Suprapubic skin (tissue), 4 donors: ENCODE data around the gene PMPCB. TPM values are rescaled to one million over a fixed set of nuclear protein-coding genes. Genes with fewer than 3 reads are reported as not detected.
A peak's percentile ranks its signal among the peaks of the same experiment; 100 is the strongest.
"Not testable (repeated sequence)": the region's sequence is repeated elsewhere in the genome, so short reads cannot be mapped to it uniquely, and the experiment has no call there.

Experiments
- DNase-seq, 2 donors: peaks; one replicate each; pipeline ENCODE4 v3.0.0-alpha.2; 2019; ENCODE audit warnings: low spot score in 2 of 2
- H3K27ac ChIP-seq: fragments of 200-600 bp; sonication (generic); one replicate; pipeline ENCODE4 v1.5.1; 2019
- H3K27me3 ChIP-seq: fragments of 200-600 bp; sonication (generic); one replicate; pipeline ENCODE4 v1.5.1; 2019
- H3K36me3 ChIP-seq: fragments of 200-600 bp; sonication (generic); one replicate; pipeline ENCODE4 v1.5.1; 2019
- H3K4me1 ChIP-seq: fragments of 200-600 bp; sonication (generic); one replicate; pipeline ENCODE4 v1.5.1; 2019
- H3K4me3 ChIP-seq: fragments of 200-600 bp; sonication (generic); one replicate; pipeline ENCODE4 v1.5.1; 2019; ENCODE audit warnings: mild to moderate bottlenecking
- H3K9me3 ChIP-seq: fragments of 200-600 bp; sonication (generic); one replicate; pipeline ENCODE4 v1.5.1; 2019
- EP300 ChIP-seq: sonication (generic); formaldehyde crosslinking; IDR thresholded peaks from one replicate; pipeline ENCODE4 v1.6.1; 2017; ENCODE audit warnings: antibody characterized with exemption
- POLR2A ChIP-seq, 2 donors: fragments of 450-650 bp; IDR thresholded peaks; one replicate each; pipeline ENCODE4 v1.6.1; 2017; ENCODE audit warnings: antibody characterized with exemption in 2 of 2, mild to moderate bottlenecking in 2 of 2, moderate library complexity in 2 of 2
- POLR2AphosphoS5 ChIP-seq, 3 donors: sonication (generic); formaldehyde crosslinking; IDR thresholded peaks; one replicate each; pipeline ENCODE4 v1.6.1; 2017; ENCODE audit warnings: antibody characterized with exemption in 3 of 3
- WGBS: methylation state at CpG from one replicate; pipeline ENCODE4 v1.1.5; 2018; 5-methylcytosine and 5-hydroxymethylcytosine counted together
- total RNA-seq, 4 donors: library from RNA; depleted of rRNA; stranded (reverse); fragments of >200 nt; gene quantifications; one replicate each; pipeline ENCODE4 v1.1.0, GENCODE V29; 2016
- TF ChIP-seq, protein P1 (sequence below), 2 donors: fragments of 200-600 bp in 1 of 2; fragments of 450-650 bp in 1 of 2; sonication (generic) in 1 of 2; IDR thresholded peaks; one replicate each; pipeline ENCODE4 v1.5.1; 2016 to 2019; ENCODE audit warnings: antibody characterized with exemption in 2 of 2, mild to moderate bottlenecking in 1 of 2, moderate library complexity in 1 of 2

The PMPCB gene, protein sequence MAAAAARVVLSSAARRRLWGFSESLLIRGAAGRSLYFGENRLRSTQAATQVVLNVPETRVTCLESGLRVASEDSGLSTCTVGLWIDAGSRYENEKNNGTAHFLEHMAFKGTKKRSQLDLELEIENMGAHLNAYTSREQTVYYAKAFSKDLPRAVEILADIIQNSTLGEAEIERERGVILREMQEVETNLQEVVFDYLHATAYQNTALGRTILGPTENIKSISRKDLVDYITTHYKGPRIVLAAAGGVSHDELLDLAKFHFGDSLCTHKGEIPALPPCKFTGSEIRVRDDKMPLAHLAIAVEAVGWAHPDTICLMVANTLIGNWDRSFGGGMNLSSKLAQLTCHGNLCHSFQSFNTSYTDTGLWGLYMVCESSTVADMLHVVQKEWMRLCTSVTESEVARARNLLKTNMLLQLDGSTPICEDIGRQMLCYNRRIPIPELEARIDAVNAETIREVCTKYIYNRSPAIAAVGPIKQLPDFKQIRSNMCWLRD
- 10 to 100 TPM; 38.9 to 61.3 (median 45.4) TPM for total RNA-seq

DNA sequence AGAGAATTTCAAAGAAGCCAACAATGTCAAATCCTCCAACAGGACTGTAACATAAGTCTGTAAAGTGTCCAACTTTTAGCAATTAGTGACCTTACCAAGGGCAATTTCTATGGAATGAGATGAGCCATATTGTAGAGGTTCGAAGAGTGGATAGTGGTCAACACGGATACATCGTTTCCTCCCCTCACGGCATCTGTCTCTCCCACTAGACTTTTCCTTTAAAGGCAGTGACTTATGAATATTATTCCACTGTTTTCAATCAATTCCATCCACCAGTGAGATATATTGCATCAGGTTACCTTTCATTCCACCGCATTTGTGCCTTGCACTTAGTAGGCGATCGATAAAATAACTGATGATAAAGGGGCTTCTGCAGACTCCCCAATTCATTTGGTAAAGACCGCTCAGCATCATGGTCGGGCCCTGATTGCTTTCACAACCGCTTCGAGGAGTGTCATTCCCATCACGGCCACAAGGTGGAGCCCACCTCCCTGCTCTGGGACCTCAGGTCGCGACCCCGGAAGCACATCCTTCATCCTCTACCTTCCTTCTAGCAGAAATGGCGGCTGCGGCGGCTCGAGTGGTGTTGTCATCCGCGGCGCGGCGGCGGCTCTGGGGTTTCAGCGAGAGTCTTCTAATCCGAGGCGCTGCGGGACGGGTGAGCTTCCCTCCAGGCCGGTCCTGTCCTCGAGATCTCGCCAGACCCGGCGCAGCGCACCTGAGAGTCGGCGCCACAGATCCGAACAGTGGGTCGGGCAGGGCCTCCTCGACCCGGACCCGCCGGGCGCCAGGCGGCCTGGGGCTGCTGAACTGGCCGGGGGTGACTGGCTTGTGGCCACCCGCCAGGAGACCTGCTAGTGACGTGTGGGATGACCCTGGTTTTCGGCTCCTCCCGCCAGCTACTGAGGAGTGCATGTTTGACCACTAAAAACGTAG, at the start of gene PMPCB:
Gene PMPCB (plus strand): TSS at position 535 of the 936 bp plus-strand sequence. CDS start 25 bp downstream, at position 560.
- Histone ChIP-seq H3K27me3 (no peaks in the 10 kb centered on the region), H3K27ac (peak within 1 kb of the TSS; percentile 91), H3K36me3 (peaks cover 28% of the 10 kb centered on the region), H3K9me3 (no peaks in the 10 kb centered on the region), H3K4me1 (peaks cover 23% of the 10 kb centered on the region), H3K4me3 (peak within 1 kb of the TSS; percentile 93)
- 3% methylated on average over 30 of the region's 52 CpGs for WGBS
- TF ChIP-seq EP300 (no peak), POLR2AphosphoS5 (IDR thresholded peaks at IDR 0.05) (peak in 2 of 3 donors; percentile 34 to 68), POLR2A (IDR thresholded peaks at IDR 0.05) (peak in 1 of 2 donors; percentile 38)
- TF ChIP-seq, protein P1, sequence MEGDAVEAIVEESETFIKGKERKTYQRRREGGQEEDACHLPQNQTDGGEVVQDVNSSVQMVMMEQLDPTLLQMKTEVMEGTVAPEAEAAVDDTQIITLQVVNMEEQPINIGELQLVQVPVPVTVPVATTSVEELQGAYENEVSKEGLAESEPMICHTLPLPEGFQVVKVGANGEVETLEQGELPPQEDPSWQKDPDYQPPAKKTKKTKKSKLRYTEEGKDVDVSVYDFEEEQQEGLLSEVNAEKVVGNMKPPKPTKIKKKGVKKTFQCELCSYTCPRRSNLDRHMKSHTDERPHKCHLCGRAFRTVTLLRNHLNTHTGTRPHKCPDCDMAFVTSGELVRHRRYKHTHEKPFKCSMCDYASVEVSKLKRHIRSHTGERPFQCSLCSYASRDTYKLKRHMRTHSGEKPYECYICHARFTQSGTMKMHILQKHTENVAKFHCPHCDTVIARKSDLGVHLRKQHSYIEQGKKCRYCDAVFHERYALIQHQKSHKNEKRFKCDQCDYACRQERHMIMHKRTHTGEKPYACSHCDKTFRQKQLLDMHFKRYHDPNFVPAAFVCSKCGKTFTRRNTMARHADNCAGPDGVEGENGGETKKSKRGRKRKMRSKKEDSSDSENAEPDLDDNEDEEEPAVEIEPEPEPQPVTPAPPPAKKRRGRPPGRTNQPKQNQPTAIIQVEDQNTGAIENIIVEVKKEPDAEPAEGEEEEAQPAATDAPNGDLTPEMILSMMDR (IDR thresholded peaks at IDR 0.05), result peak; percentile 92 to 96
- DNase-seq, result peak; percentile 97 to 98

DNA sequence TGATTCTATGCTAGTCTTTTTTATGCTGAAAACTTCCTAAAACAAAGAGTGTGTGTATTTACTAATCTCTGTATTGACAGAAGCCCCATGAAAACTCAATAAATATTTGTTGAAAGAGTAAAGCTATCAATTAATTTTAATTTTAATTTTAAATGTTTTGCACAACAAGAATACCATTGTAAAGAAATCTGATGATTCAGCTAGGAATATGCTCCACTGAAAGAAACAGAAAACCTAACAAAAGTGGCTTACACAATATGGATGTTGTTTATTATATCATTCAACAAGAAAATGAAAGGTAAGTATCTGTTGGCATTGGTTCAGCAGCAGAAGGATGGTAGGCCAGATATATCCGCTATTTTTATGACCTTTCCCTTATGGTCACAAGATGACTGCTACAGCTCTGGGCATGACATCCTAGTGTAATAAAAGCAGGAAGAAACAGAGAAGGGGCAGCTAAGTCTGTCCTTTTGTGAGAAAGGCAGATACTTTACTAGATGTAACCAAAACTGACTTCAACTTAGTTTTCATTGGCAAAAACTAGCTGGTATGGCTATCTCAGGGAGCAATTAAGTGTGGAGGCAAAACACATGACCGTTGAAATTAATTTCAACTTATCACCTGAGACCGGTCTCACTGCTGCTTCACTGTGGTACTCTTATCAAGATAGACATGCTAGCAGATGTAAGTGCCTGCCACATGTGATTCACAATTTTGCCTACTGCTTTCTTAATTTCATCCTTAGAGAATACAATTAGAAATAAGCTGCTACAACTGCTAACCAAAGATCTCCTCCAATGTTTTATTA, 43.3 kb upstream of the PMPCB start:
- not testable (repeated sequence) for H3K36me3 ChIP-seq, H3K9me3 ChIP-seq, DNase-seq, H3K4me3 ChIP-seq, H3K27ac ChIP-seq, H3K27me3 ChIP-seq, H3K4me1 ChIP-seq
- WGBS, result 66% methylated on average over 3 of the region's 3 CpGs

DNA sequence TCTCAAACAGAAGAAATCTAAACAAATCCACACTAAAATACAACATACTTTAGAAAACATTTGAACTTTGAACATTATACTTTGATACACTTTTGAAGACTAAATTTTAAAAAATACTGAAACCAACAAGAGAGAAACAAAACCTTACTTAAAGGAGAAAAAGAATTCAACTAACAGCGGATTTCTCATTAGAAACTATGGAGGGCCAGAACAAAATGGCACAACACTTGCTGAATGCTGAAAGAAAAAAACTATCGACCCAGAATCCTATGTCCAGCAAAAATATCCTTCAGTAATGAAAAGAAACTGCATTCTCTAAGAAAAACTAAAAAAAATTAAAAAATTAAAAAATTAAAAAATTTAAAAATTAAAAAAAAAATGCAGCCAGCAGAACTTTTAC, 33.2 kb upstream of the PMPCB start:
- not testable (repeated sequence) for H3K4me1 ChIP-seq, H3K27ac ChIP-seq, H3K4me3 ChIP-seq, H3K27me3 ChIP-seq, DNase-seq, H3K9me3 ChIP-seq, H3K36me3 ChIP-seq
- 83% methylated on average over 2 of the region's 2 CpGs for WGBS

DNA sequence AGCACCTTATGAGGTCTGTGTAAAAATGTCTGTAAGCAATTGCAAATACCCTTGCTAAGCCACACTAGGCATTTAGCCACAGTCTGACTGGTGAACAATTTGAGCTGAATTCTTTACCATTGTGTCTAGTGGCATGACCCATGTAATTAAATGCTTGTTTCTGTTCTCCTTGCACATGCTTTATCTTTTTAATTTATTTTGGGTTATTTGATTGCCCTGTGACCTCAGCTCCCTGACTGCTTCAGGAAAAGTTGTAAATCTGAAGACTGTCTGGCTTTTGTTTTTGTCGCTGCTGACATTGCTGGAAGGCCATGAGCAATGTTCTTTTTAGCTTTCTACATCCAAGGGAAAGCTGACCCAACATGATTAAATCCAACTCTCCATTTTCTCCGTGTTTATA, 31.0 kb upstream of the PMPCB start:
- not testable (repeated sequence) for H3K4me1 ChIP-seq, DNase-seq
- WGBS, result 42% methylated on average over 2 of the region's 2 CpGs

DNA sequence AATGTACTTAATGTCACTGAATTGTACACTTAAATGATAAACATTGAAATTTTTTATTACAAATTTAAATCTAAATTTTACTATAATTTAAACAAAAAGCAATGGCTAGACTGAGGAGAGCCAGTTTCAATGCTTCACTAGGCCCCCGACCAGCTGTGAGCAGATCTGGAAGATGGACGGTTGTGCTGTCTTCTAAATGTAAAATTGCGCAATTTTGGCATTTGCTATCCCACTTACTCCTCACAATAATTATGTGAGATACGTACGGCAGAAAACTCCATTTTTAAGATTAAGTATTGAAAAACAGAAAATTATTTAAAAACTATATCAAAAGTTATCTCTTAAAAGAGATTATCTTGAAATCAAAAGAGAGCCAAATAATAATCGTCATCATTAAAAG, 23.9 kb upstream of the PMPCB start:
- DNase-seq, H3K27ac ChIP-seq, H3K27me3 ChIP-seq, H3K36me3 ChIP-seq, H3K4me3 ChIP-seq, H3K9me3 ChIP-seq, H3K4me1 ChIP-seq: not testable (repeated sequence)
- WGBS, result 94% methylated on average over 6 of the region's 6 CpGs

More for the DNA sequence above, 31.0 kb upstream of the PMPCB start:
- H3K27me3 ChIP-seq, H3K27ac ChIP-seq, H3K4me3 ChIP-seq, H3K9me3 ChIP-seq, H3K36me3 ChIP-seq: not testable (repeated sequence)

DNA sequence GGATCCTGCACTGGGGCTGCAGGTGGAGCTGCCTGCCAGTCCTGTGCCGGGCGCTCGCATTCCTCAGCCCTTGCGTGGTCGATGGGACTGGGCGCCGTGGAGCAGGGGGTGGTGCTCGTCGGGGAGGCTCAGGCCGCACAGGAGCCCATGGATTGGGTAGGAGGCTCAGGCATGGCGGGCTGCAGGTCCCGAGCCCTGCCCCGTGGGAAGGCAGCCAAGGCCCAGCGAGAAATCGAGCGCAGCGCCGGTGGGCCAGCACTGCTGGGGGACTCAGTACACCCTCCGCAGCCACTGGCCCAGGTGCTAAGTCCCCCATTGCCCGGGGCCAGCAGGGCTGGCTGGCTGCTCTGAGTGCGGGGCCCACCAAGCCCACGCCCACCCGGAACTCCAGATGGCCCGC, 22.4 kb upstream of the PMPCB start:
- not testable (repeated sequence) for DNase-seq, H3K4me3 ChIP-seq, H3K27me3 ChIP-seq, H3K4me1 ChIP-seq, H3K9me3 ChIP-seq, H3K36me3 ChIP-seq, H3K27ac ChIP-seq
- no CpG with 5 or more reads among the region's 24 CpGs for WGBS

DNA sequence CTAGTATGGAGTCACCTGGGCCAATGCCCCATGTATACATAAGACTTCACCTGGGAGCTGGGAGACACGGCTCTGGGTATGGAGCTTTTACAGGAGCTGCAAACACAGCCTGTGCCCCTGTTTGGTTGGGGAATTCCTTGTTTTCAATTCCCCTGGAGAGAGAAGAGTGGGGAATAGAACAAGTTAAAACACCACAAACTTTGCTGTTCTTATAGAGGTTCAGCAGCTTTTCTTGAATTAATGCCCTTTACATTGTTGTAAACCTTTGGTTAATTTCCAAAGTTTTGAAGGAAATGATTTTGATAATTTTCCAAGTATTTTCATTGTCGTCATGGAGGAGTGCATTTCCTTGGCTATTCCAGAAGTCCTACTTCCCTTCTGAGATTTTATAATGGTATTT, 19.0 kb upstream of the PMPCB start:
- H3K9me3 ChIP-seq, H3K36me3 ChIP-seq, H3K27me3 ChIP-seq, H3K27ac ChIP-seq, H3K4me3 ChIP-seq, DNase-seq: not testable (repeated sequence)
- peaks cover 13% of the 10 kb centered on the region for H3K4me1 ChIP-seq
- WGBS, result 80% methylated on average over 2 of the region's 2 CpGs

DNA sequence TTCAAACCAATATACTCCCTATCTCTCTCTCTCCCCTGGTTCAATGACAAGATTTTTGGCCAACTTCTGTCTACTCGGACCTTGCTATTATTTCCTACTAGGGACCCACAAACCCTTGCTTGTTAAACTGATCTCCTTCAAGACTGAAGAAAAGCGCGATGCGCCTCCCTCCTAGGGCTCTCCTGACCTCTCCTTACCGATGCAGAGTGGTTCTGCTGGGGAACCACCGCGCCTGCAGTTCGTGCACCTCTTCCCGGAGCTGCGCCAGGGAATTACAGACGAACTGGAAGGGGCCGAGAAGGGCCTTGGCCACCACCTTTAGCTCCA, 17.6 kb upstream of the PMPCB start:
- Histone ChIP-seq H3K4me1 (peaks cover 13% of the 10 kb centered on the region), H3K4me3 (peak overlapping the region; percentile 61)
- not testable (repeated sequence) for H3K9me3 ChIP-seq, H3K27ac ChIP-seq, DNase-seq, H3K36me3 ChIP-seq, H3K27me3 ChIP-seq
- WGBS, result under 1% methylated on average over 12 of the region's 12 CpGs

DNA sequence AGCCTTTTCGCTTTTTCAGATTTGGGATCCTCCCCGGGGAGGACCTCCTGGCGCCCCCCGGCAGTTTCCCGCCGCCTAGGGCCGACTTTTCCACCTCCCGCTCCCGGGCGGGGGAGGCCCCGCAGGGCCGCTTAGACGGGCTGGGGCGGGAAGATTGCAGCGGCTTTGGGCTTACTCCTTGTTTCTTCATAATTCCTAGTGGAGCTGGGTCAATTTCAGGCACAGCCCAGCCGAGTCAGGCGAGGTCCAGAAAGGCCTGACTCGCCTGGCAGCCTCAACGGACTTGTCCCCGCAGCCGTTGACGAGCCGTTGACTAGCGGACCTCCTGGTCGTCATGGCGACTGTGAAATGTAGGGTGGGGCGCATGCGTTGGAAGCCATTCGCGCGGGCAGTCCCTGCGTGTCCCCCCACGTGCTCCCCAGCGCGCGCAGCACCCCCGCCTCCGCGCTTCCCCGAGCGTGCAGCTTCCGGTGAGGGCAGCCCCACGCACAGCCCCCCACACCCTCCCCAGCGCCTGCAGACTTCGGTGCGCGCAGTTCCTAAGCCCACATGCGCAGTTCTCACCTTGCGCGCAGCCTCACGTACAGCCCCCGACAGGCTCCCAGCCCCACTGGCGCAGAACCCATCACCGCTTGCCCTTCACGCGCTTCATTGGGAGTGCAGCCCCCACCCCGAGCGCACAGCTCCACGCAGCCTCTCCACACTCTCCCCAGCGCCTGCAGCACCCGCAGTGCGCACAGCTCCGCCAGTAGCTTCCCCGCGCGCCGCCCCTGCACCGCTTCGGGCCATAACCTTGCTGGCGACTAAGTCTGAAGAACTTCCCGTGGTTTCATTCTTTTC, 17.1 kb upstream of the PMPCB start:
- under 1% methylated on average over 20 of the region's 71 CpGs for WGBS
- not testable (repeated sequence) for H3K27me3 ChIP-seq, H3K27ac ChIP-seq, H3K9me3 ChIP-seq, H3K36me3 ChIP-seq
- DNase-seq, result peak; percentile 83 to 87
- Histone ChIP-seq H3K4me1 (peaks cover 13% of the 10 kb centered on the region), H3K4me3 (peak overlapping the region; percentile 61)

DNA sequence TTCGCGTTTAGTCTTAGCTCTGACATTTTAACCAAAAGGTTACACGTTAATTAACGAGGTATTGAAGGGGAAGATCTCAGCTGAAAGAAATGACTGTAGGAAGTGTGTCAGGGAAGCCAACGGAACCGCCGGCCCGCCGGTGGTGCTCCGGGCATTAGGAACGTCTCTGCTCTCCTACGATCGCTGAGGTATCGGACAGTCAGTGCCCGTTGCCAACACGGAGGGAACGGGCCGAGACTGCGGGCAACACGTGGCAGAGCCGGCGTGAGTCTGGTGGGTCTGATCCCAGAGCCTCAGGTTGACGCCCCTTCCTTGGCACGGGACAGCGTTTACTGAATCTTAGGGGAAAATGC, 16.5 kb upstream of the PMPCB start:
- H3K36me3 ChIP-seq, H3K27me3 ChIP-seq, H3K9me3 ChIP-seq, H3K27ac ChIP-seq: not testable (repeated sequence)
- H3K4me1 ChIP-seq, result peaks cover 13% of the 10 kb centered on the region
- WGBS, result 3% methylated on average over 23 of the region's 25 CpGs
- peak in 1 of 2 donors; percentile 58 for DNase-seq
- H3K4me3 ChIP-seq, result peak overlapping the region; percentile 61

DNA sequence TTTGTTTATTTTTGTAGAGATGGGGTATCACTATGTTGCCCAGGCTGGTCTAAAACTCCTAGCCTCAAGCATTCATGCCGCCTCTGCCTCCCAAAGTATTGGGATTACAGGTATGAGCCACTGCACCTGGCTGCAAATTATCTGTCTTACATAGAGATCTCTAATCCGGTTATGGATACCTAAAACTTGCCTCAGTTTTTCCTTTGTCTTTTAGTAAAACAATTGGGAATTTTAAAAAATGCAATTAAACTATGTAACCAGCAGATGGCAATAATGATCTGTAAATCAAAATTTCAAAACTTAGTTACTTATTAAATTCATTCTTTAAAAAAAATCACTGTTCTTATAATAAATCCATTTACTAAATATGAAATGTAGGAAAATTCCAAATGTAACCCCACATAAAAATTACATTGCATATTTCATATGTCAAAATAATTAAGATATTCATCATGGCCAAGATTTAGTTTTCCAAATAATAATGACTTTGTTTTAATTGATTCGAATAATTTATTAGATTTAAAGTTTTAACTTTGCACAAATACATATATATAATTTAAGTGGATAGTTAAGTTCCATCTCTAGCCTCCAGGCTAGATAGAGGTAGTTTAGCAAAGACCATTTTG, 14.3 kb upstream of the PMPCB start:
- H3K4me1 ChIP-seq, result peaks cover 13% of the 10 kb centered on the region
- not testable (repeated sequence) for H3K4me3 ChIP-seq, H3K9me3 ChIP-seq, DNase-seq, H3K27ac ChIP-seq, H3K36me3 ChIP-seq, H3K27me3 ChIP-seq
- WGBS, result 42% methylated on average over 3 of the region's 3 CpGs
